Sciatic nerve (tissue), 2 donors: Measurements from ENCODE around the gene PHF24. TPM values are rescaled to one million over a fixed set of nuclear protein-coding genes. Genes with fewer than 3 reads are reported as not detected.
"Not testable (repeated sequence)": the region's sequence is repeated elsewhere in the genome, so short reads cannot be mapped to it uniquely, and the experiment has no call there.

Source experiments
- ATAC-seq: fragments of 200-7000 bp; cut with Tn5 transposase; one replicate; pipeline ENCODE4 v1.9.1; 2020; ENCODE audit warnings: mild to moderate bottlenecking, moderate library complexity
- DNase-seq: peaks from one replicate; pipeline ENCODE4 v3.0.0-alpha.2; 2020; ENCODE audit warnings: low spot score
- intact Hi-C: fragments of 100-400 bp; cut with DNase I; formaldehyde crosslinking; loops from one replicate; pipeline ENCODE4 v1.14.2; 2022
- total RNA-seq: library from RNA; stranded (reverse); fragmentation: NEBNext Ultra II Directional; extraction: Animal tissue kit (Norgen Biotek cat#: 25700); gene quantifications from one replicate; pipeline ENCODE4 v1.2.1, GENCODE V29; 2021
- donor health status: DM: no; HTN: no; CAD: no.
- donor health status: DM: no; HTN: no; CAD: no.

Gene PHF24
- total RNA-seq, result 0.45 TPM

GRCh38 chr9:34957492-34958410, at the start of gene PHF24:
Gene PHF24 (plus strand): TSS chr9:34958285. CDS start chr9:34971299, 13,014 bp downstream.
- DNase-seq, result no peak
- ATAC-seq, result peak; percentile 20
- intact Hi-C loops, result no loop called here

- DNase-seq (no peak), ATAC-seq (no peak)
Measured at GRCh38 chr9:34927061-34927460, 31.0 kb upstream of the PHF24 start.

GRCh38 chr9:34928921-34929320, 29.2 kb upstream of the PHF24 start:
- DNase-seq (no peak), ATAC-seq (no peak)
- intact Hi-C loops, result no loop called here

More at GRCh38 chr9:34927061-34927460, 31.0 kb upstream of the PHF24 start:
- intact Hi-C loops, result no loop called here

GRCh38 chr9:34929506-34930102, 28.5 kb upstream of the PHF24 start:
- DNase-seq, result no peak
- ATAC-seq, result no peak
- intact Hi-C loops, result no loop called here

- intact Hi-C loops, ATAC-seq, DNase-seq: not testable (repeated sequence)
Measured at GRCh38 chr9:34939989-34940388, 18.1 kb upstream of the PHF24 start.

GRCh38 chr9:34948451-34948850, 9.6 kb upstream of the PHF24 start:
- DNase-seq (no peak), ATAC-seq (no peak)
- intact Hi-C loops, result no loop called here

GRCh38 chr9:34954225-34954624, 3.9 kb upstream of the PHF24 start:
- intact Hi-C loops, result no loop called here
- ATAC-seq (no peak), DNase-seq (no peak)

- intact Hi-C loops, DNase-seq, ATAC-seq: not testable (repeated sequence)
Measured at GRCh38 chr9:34956066-34956465, 2.0 kb upstream of the PHF24 start.

GRCh38 chr9:34956648-34957047, 1.4 kb upstream of the PHF24 start:
- intact Hi-C loops, result no loop called here

GRCh38 chr9:34958411-34958982, 412 bp downstream of the PHF24 start:
- ATAC-seq (peak; percentile 17), DNase-seq (no peak)
- intact Hi-C loops, result no loop called here

More at GRCh38 chr9:34956648-34957047, 1.4 kb upstream of the PHF24 start:
- DNase-seq (no peak), ATAC-seq (no peak)

- no peak for DNase-seq
- intact Hi-C loops, result no loop called here
- no peak for ATAC-seq
Measured at GRCh38 chr9:34959461-34959860, 1.4 kb downstream of the PHF24 start.

GRCh38 chr9:34961574-34962490, 3.7 kb downstream of the PHF24 start:
- ATAC-seq (no peak), DNase-seq (no peak)
- intact Hi-C loops, result loop anchor here (5.0 kb wide), 1 partner anchor 290 kb away; no protein-coding TSS in a partner anchor

- DNase-seq (no peak), ATAC-seq (no peak)
- intact Hi-C loops, result loop anchor here (5.0 kb wide), 1 partner anchor 290 kb away; no protein-coding TSS in a partner anchor
Measured at GRCh38 chr9:34962546-34962945, 4.5 kb downstream of the PHF24 start.

GRCh38 chr9:34963552-34963951, 5.5 kb downstream of the PHF24 start:
- intact Hi-C loops, result loop anchor here (5.0 kb wide), 1 partner anchor 289 kb away; no protein-coding TSS in a partner anchor
- ATAC-seq (no peak), DNase-seq (no peak)

GRCh38 chr9:34964458-34964857, 6.4 kb downstream of the PHF24 start:
- intact Hi-C loops, result loop anchor here (5.0 kb wide), 1 partner anchor 288 kb away; no protein-coding TSS in a partner anchor
- ATAC-seq (no peak), DNase-seq (no peak)

GRCh38 chr9:34971146-34971811, 13.2 kb downstream of the PHF24 start:
- no peak for ATAC-seq
- intact Hi-C loops, result loop anchor here (10.0 kb wide), 1 partner anchor 66 kb away; no protein-coding TSS in a partner anchor
- no peak for DNase-seq

- DNase-seq (no peak), ATAC-seq (no peak)
- intact Hi-C loops, result loop anchor here (10.0 kb wide), 1 partner anchor 70 kb away; no protein-coding TSS in a partner anchor
Measured at GRCh38 chr9:34974664-34975063, 16.6 kb downstream of the PHF24 start.

- DNase-seq (no peak), ATAC-seq (no peak)
- intact Hi-C loops, result loop anchor here (10.0 kb wide), 1 partner anchor 72 kb away; no protein-coding TSS in a partner anchor
Measured at GRCh38 chr9:34976441-34976840, 18.4 kb downstream of the PHF24 start.
